DOHH2 (cell line): ENCODE data around the gene OXSR1.

ENCODE experiments used
- H3F3A ChIP-seq: fragments of 200-600 bp; sonication (generic), shearing (Covaris generic); 2 replicates; pipeline ENCODE4 v1.6.0; 2016; ENCODE audit warnings: antibody characterized with exemption, mild to moderate bottlenecking; ENCODE audit not compliant: control insufficient read depth, insufficient read depth
- H3K27ac ChIP-seq: fragments of 200-600 bp; sonication (generic); 2 replicates; pipeline ENCODE4 v1.5.1; 2014; ENCODE audit warnings: low read depth, mild to moderate bottlenecking, low read length, moderate library complexity
- H3K27me3 ChIP-seq: fragments of 200-600 bp; sonication (generic); 2 replicates; pipeline ENCODE4 v1.6.1; 2014; ENCODE audit warnings: mild to moderate bottlenecking, low read length, mixed read lengths; ENCODE audit not compliant: control insufficient read depth
- H3K36me3 ChIP-seq: fragments of 200-600 bp; sonication (generic); 2 replicates; pipeline ENCODE4 v1.6.1; 2014; ENCODE audit warnings: mild to moderate bottlenecking, low read length, moderate library complexity, mixed read lengths; ENCODE audit not compliant: control insufficient read depth
- H3K4me1 ChIP-seq: fragments of 200-600 bp; sonication (generic); 2 replicates; pipeline ENCODE4 v1.6.1; 2014; ENCODE audit warnings: mild to moderate bottlenecking, low read length, mixed read lengths; ENCODE audit not compliant: control insufficient read depth
- H3K4me2 ChIP-seq: fragments of 200-600 bp; sonication (generic); 2 replicates; pipeline ENCODE4 v1.6.0; 2014; ENCODE audit warnings: mild to moderate bottlenecking, low read length, moderate library complexity
- H3K4me3 ChIP-seq: fragments of 200-600 bp; sonication (generic); 2 replicates; pipeline ENCODE4 v1.5.1; 2014; ENCODE audit warnings: mild to moderate bottlenecking, low read length, mixed read lengths
- H3K79me2 ChIP-seq: fragments of 200-600 bp; sonication (generic); 2 replicates; pipeline ENCODE4 v1.6.1; 2014; ENCODE audit warnings: mild to moderate bottlenecking, low read length, mixed read lengths; ENCODE audit not compliant: control insufficient read depth
- H3K9me2 ChIP-seq: fragments of 200-600 bp; sonication (generic); replicated peaks from 2 replicates; pipeline ENCODE4 v1.6.1; 2014; ENCODE audit warnings: mild to moderate bottlenecking, low read length, mixed read lengths; ENCODE audit not compliant: control insufficient read depth
- H3K9me3 ChIP-seq: fragments of 200-600 bp; sonication (generic); 2 replicates; pipeline ENCODE4 v1.6.1; 2014; ENCODE audit warnings: antibody characterized with exemption, low read length, mixed read lengths; ENCODE audit not compliant: control insufficient read depth, insufficient read depth
- H4K20me1 ChIP-seq: fragments of 200-600 bp; sonication (generic); 2 replicates; pipeline ENCODE4 v1.6.0; 2014; ENCODE audit warnings: low read depth, mild to moderate bottlenecking, antibody characterized with exemption, low read length, moderate library complexity; ENCODE audit not compliant: control insufficient read depth, insufficient read depth
- EZH2phosphoT487 ChIP-seq: fragments of 200-600 bp; sonication (generic); IDR thresholded peaks from 2 replicates; pipeline ENCODE4 v1.6.1; 2017; ENCODE audit warnings: borderline replicate concordance, mild to moderate bottlenecking, antibody characterized with exemption, low read length, moderate library complexity, mixed read lengths
- TF ChIP-seq, protein P1 (sequence below): fragments of 200-600 bp; sonication (generic); IDR thresholded peaks from one replicate; pipeline ENCODE4 v1.5.1; 2014; ENCODE audit warnings: antibody characterized with exemption, mild to moderate bottlenecking, low read depth, low read length; ENCODE audit not compliant: poor library complexity, severe bottlenecking

Gene OXSR1

DNA sequence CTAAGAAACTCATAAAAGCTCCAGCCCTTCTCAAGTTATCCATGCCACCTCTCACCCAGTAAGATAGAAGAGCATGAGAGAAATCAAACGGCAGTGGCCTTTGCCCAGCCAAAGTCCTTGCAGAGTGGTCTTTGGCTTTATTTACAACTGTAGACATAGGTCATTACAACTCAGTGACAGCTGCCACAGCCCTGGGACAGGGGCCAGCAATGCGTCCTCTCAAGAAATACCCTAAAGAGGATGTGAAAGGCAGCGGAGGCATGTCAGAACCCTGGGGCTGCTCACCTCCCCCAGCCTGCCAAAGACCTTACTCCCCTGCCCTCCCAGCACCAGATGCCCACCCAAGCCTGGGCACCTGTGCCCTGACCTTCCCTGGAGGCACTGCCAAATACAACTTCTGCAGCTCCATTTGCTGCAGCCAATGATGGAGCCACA is 34.7 kb upstream of the OXSR1 start:
- no peak overlapping the region for H3K4me3 ChIP-seq
- no peaks in the 10 kb centered on the region for H3K9me2 ChIP-seq
- H3K36me3 ChIP-seq: peaks cover 88% of the 10 kb centered on the region
- TF ChIP-seq, protein P1, sequence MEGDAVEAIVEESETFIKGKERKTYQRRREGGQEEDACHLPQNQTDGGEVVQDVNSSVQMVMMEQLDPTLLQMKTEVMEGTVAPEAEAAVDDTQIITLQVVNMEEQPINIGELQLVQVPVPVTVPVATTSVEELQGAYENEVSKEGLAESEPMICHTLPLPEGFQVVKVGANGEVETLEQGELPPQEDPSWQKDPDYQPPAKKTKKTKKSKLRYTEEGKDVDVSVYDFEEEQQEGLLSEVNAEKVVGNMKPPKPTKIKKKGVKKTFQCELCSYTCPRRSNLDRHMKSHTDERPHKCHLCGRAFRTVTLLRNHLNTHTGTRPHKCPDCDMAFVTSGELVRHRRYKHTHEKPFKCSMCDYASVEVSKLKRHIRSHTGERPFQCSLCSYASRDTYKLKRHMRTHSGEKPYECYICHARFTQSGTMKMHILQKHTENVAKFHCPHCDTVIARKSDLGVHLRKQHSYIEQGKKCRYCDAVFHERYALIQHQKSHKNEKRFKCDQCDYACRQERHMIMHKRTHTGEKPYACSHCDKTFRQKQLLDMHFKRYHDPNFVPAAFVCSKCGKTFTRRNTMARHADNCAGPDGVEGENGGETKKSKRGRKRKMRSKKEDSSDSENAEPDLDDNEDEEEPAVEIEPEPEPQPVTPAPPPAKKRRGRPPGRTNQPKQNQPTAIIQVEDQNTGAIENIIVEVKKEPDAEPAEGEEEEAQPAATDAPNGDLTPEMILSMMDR: no peak
- TF ChIP-seq EZH2phosphoT487: no peak
- H3K4me1 ChIP-seq: peaks cover 6% of the 10 kb centered on the region
- no peak overlapping the region for H3K27ac ChIP-seq
- H3K27me3 ChIP-seq: no peaks in the 10 kb centered on the region
- H3K4me2 ChIP-seq: no peak overlapping the region
- no peaks in the 10 kb centered on the region for H3F3A ChIP-seq
- H3K9me3 ChIP-seq: no peaks in the 10 kb centered on the region
- H3K79me2 ChIP-seq: peaks cover 8% of the 10 kb centered on the region
- no peaks in the 10 kb centered on the region; the same call in 1 of the 2 replicates for H4K20me1 ChIP-seq

DNA sequence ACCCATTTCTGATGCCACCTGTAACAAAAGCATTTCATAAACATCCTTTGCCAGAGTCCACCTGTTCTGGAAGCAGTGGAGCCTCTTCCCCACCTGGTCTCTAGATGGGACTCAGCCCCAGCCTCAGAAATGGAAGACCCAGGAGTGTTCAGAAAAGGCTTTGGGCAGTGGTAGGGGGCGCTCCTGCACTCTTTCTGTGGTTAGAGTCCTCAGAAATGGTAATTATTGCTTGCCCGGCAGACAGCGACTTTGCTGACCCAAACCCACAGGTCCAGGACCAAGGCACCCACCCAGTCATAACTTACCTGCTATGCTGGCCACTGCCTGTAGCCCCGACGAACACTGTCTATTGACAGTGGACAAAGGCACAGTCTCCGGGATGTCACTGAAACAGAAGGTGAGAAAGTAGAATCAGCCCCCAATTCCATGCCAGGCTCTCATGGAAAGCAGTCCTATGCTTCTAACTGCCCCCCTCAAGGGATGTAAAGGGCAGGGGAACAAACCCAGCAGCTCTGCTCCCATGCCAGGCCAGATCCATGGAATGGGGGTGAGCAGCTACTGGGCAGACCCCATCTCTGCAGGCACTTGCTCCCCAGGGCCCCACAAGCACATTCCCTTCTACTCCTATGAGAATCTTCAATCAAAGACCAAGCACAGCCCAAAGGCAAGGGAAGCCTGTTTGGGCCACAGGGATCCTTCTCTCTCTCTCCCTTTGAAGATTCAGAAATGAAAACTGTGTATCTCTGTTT is 33.5 kb upstream of the OXSR1 start:
- H3K9me2 ChIP-seq: no peaks in the 10 kb centered on the region
- TF ChIP-seq EZH2phosphoT487: no peak
- TF ChIP-seq, protein P1: peak; percentile 88

DNA sequence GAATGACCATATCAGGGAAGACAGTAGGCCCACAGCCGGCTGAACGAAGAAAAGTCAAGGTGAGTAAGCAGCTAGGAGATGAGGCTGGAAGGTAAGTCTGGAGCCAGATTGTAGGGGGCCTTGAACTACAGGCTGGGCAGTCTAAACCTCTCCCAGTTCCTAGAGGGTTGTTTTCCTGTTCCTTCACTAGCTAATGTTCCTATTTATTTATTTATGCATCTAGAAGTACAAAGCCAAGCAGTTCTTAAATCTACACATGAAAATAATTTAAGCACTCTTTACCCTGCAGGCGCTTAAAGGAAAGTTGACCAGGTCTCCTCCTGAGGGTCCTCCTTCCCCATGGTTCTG is 32.2 kb upstream of the OXSR1 start:
- Histone ChIP-seq H3K4me3 (no peak overlapping the region), H3K9me2 (no peaks in the 10 kb centered on the region), H3K4me1 (peaks cover 21% of the 10 kb centered on the region), H3K27ac (no peak overlapping the region), H3K27me3 (no peaks in the 10 kb centered on the region), H3K79me2 (peaks cover 30% of the 10 kb centered on the region), H3F3A (no peaks in the 10 kb centered on the region), H3K4me2 (no peak overlapping the region), H3K36me3 (peaks cover 71% of the 10 kb centered on the region), H3K9me3 (no peaks in the 10 kb centered on the region), H4K20me1 (peaks cover 3% of the 10 kb centered on the region; the same call in 1 of the 2 replicates)
- TF ChIP-seq, protein P1: no peak
- TF ChIP-seq EZH2phosphoT487: no peak

More for the DNA sequence above, 33.5 kb upstream of the OXSR1 start:
- Histone ChIP-seq H3K4me3 (no peak overlapping the region), H3K79me2 (peaks cover 19% of the 10 kb centered on the region), H4K20me1 (peaks cover 3% of the 10 kb centered on the region; the same call in 1 of the 2 replicates), H3F3A (no peaks in the 10 kb centered on the region), H3K9me3 (no peaks in the 10 kb centered on the region), H3K27ac (no peak overlapping the region), H3K36me3 (peaks cover 81% of the 10 kb centered on the region), H3K4me2 (no peak overlapping the region), H3K27me3 (no peaks in the 10 kb centered on the region), H3K4me1 (peaks cover 11% of the 10 kb centered on the region)
